HL-60/S4 (cell line): ENCODE results near the gene TTC22.

Experiments used
- in situ Hi-C: fragments of 300-500 bp; cut with MboI; formaldehyde crosslinking; loops from 2 replicates; pipeline ENCODE4 v1.14.3; 2022; ENCODE audit warnings: low sequenced_read_pairs

TTC22 gene

GRCh38 chr1:54788459-54788858 is 12.7 kb downstream of the TTC22 start:
- in situ Hi-C loops: loop anchor here (25.0 kb wide), 1 partner anchor 726 kb away; the partner anchor contains the start of genes TCEANC2 and TMEM59

- in situ Hi-C loops: loop anchor here (25.0 kb wide), 1 partner anchor 725 kb away; the partner anchor contains the start of genes TCEANC2 and TMEM59
Observed at GRCh38 chr1:54787604-54788003, 13.5 kb downstream of the TTC22 start.

GRCh38 chr1:54786778-54787177 is 14.3 kb downstream of the TTC22 start:
- in situ Hi-C loops: loop anchor here (25.0 kb wide), 1 partner anchor 724 kb away; the partner anchor contains the start of genes TCEANC2 and TMEM59

- in situ Hi-C loops: loop anchor here (25.0 kb wide), 1 partner anchor 722 kb away; the partner anchor contains the start of genes TCEANC2 and TMEM59
Observed at GRCh38 chr1:54784066-54784465, 17.1 kb downstream of the TTC22 start.

GRCh38 chr1:54782588-54782987 is 18.5 kb downstream of the TTC22 start:
- in situ Hi-C loops: loop anchor here (25.0 kb wide), 1 partner anchor 720 kb away; the partner anchor contains the start of genes TCEANC2 and TMEM59

- in situ Hi-C loops: loop anchor here (25.0 kb wide), 1 partner anchor 720 kb away; the partner anchor contains the start of genes TCEANC2 and TMEM59
Observed at GRCh38 chr1:54782156-54782555, 19.0 kb downstream of the TTC22 start.

- in situ Hi-C loops: loop anchor here (25.0 kb wide), 1 partner anchor 719 kb away; the partner anchor contains the start of genes TCEANC2 and TMEM59
Observed at GRCh38 chr1:54781023-54781723, 19.9 kb downstream of the TTC22 start.

- in situ Hi-C loops: loop anchor here (25.0 kb wide), 1 partner anchor 715 kb away; the partner anchor contains the start of genes TCEANC2 and TMEM59
Observed at GRCh38 chr1:54777431-54777830, 23.7 kb downstream of the TTC22 start.

- in situ Hi-C loops: loop anchor here (25.0 kb wide), 1 partner anchor 715 kb away; the partner anchor contains the start of genes TCEANC2 and TMEM59
Observed at GRCh38 chr1:54777011-54777410, 24.1 kb downstream of the TTC22 start.

- in situ Hi-C loops: loop anchor here (25.0 kb wide), 1 partner anchor 714 kb away; the partner anchor contains the start of genes TCEANC2 and TMEM59
Observed at GRCh38 chr1:54775828-54776721, 25.0 kb downstream of the TTC22 start.

GRCh38 chr1:54774820-54775498 is 26.2 kb downstream of the TTC22 start:
- in situ Hi-C loops: loop anchor here (25.0 kb wide), 1 partner anchor 713 kb away; the partner anchor contains the start of genes TCEANC2 and TMEM59

- in situ Hi-C loops: no loop called here
Observed at GRCh38 chr1:54772951-54773350, 28.2 kb downstream of the TTC22 start.

GRCh38 chr1:54768093-54768492 is 33.0 kb downstream of the TTC22 start:
- in situ Hi-C loops: no loop called here

- in situ Hi-C loops: no loop called here
Observed at GRCh38 chr1:54767526-54767925, 33.6 kb downstream of the TTC22 start.

- in situ Hi-C loops: no loop called here
Observed at GRCh38 chr1:54766726-54767125, 34.4 kb downstream of the TTC22 start.

- in situ Hi-C loops: no loop called here
Observed at GRCh38 chr1:54764922-54765561, 36.1 kb downstream of the TTC22 start.

- in situ Hi-C loops: no loop called here
Observed at GRCh38 chr1:54764133-54764921, 36.8 kb downstream of the TTC22 start, which contains the start of gene PARS2. Gene PARS2 (minus strand): TSS chr1:54764523. CDS start chr1:54759161, 5,362 bp downstream.

- in situ Hi-C loops: no loop called here
Observed at GRCh38 chr1:54763816-54764132, 37.3 kb downstream of the TTC22 start.
